Psoas muscle (tissue), 8 donors: ENCODE results near the gene TSSC4. TPM values are rescaled to one million over a fixed set of nuclear protein-coding genes. Genes with fewer than 3 reads are reported as not detected.
A peak's percentile ranks its signal among the peaks of the same experiment; 100 is the strongest.

ENCODE experiments used
- ATAC-seq, 4 donors: fragments of 200-7000 bp; cut with Tn5 transposase; one replicate each; pipeline ENCODE4 v1.9.1; 2020; ENCODE audit warnings: moderate library complexity in 3 of 4, mild to moderate bottlenecking in 2 of 4
- DNase-seq, 2 donors: peaks; one replicate each; pipeline ENCODE4 v3.0.0-alpha.2; 2020
- H3K27ac ChIP-seq: fragments of 200-600 bp; one replicate; pipeline ENCODE4 v1.8.0; 2022
- H3K27me3 ChIP-seq, 3 donors: fragments of 200-600 bp in 1 of 3; one replicate each; pipeline versions ENCODE4 v1.6.1 to v1.8.0; 2013 to 2022; ENCODE audit warnings: low read length in 2 of 3, mild to moderate bottlenecking in 2 of 3, moderate library complexity in 1 of 3; ENCODE audit not compliant: insufficient read depth in 3 of 3
- H3K36me3 ChIP-seq, 2 donors: fragments of 200-600 bp in 1 of 2; one replicate each; pipeline versions ENCODE4 v1.6.1 to v1.8.0; 2013 to 2022; ENCODE audit warnings: low read depth in 1 of 2, mild to moderate bottlenecking in 1 of 2, moderate library complexity in 1 of 2; ENCODE audit not compliant: insufficient read depth in 1 of 2
- H3K4me1 ChIP-seq: fragments of 200-600 bp; one replicate; pipeline ENCODE4 v1.8.0; 2022
- H3K4me3 ChIP-seq: fragments of 200-600 bp; one replicate; pipeline ENCODE4 v1.8.0; 2022; ENCODE audit warnings: mild to moderate bottlenecking
- H3K9me3 ChIP-seq: fragments of 200-600 bp; one replicate; pipeline ENCODE4 v1.8.0; 2022
- CTCF ChIP-seq: fragments of 200-600 bp; IDR thresholded peaks from one replicate; pipeline ENCODE4 v1.8.0; 2022; ENCODE audit warnings: antibody characterized with exemption
- WGBS, 3 donors: extraction: QIAGEN DNeasy Blood & Tissue Kit; methylation state at CpG; one replicate each; pipeline versions ENCODE4 v1.1.6 to v1.1.7; 2013; 5-methylcytosine and 5-hydroxymethylcytosine counted together
- intact Hi-C, 2 donors: fragments of 100-400 bp; cut with DNase I; formaldehyde crosslinking; loops; one replicate each; pipeline versions ENCODE4 v1.11.0 to v1.14.2; 2022
- polyA plus RNA-seq, 3 donors: library from polyadenylated mRNA; stranded (reverse); fragments of 200-250 nt; gene quantifications; one replicate each; pipeline ENCODE4 v1.2.3, GENCODE V29; 2013
- total RNA-seq, 4 donors: library from RNA; stranded (reverse); fragmentation: NEBNext Ultra II Directional in 2 of 4; extraction: Animal tissue kit (Norgen Biotek cat#: 25700) in 2 of 4; gene quantifications; one replicate each; pipeline versions ENCODE4 v1.2.1 to v1.2.4, GENCODE V29; 2021 to 2023
- donor health status: healthy with polysubstance abuse.
- donor health status: DM: no; HTN: no; CAD: no; lungs with moderate emphysema.
- donor health status: Bipolar disorder and iron deficiency.
- donor health status: healthy.
- donor health status: DM: yes; HTN: yes; CAD: no.
- donor health status: DM: no; HTN: no; CAD: no.
- donor health status: DM: no; HTN: no; CAD: no.
- donor health status: DM: yes; HTN: yes; CAD: no.

Gene TSSC4
- total and polyA plus RNA-seq, 7 donors = 43.4 to 114 (median 65.5) TPM

GRCh38 chr11:2435288-2436012 lies 34.9 kb downstream of the TSSC4 start:
- peaks cover 0 to 17% (median 6%) of the 10 kb centered on the region in 3 donors for H3K27me3 ChIP-seq
- H3K9me3 ChIP-seq = no peaks in the 10 kb centered on the region
- no peak for TF ChIP-seq CTCF
- no peak overlapping the region for H3K27ac ChIP-seq
- ATAC-seq (no peak), DNase-seq (peak in 1 of 2 donors; percentile 24)
- H3K4me1 ChIP-seq = no peaks in the 10 kb centered on the region
- WGBS, 3 donors = 85 to 94% (median 90%) methylated on average over 12 of the region's 12 CpGs
- intact Hi-C loops = no loop called here
- H3K36me3 ChIP-seq = no peaks in the 10 kb centered on the region
- no peak overlapping the region for H3K4me3 ChIP-seq

GRCh38 chr11:2436013-2436520 lies 35.5 kb downstream of the TSSC4 start:
- H3K4me3 ChIP-seq = no peak overlapping the region
- no peaks in the 10 kb centered on the region for H3K4me1 ChIP-seq
- H3K27me3 ChIP-seq = peaks cover 0 to 17% (median 8%) of the 10 kb centered on the region in 3 donors
- 71 to 85% (median 71%) methylated on average over 8 to 10 of the region's 10 CpGs for WGBS, 3 donors
- H3K9me3 ChIP-seq = no peaks in the 10 kb centered on the region
- DNase-seq (peak in 1 of 2 donors; percentile 32), ATAC-seq (no peak)
- no peak overlapping the region for H3K27ac ChIP-seq
- TF ChIP-seq CTCF = no peak
- intact Hi-C loops = no loop called here
- H3K36me3 ChIP-seq = no peaks in the 10 kb centered on the region

- DNase-seq = peak in 1 of 2 donors; percentile 36
- Histone ChIP-seq H3K27ac (no peak overlapping the region), H3K27me3 (peaks cover 0 to 17% (median 9%) of the 10 kb centered on the region in 3 donors), H3K36me3 (no peaks in the 10 kb centered on the region), H3K4me3 (no peak overlapping the region), H3K9me3 (no peaks in the 10 kb centered on the region), H3K4me1 (no peaks in the 10 kb centered on the region)
- 80 to 83% (median 82%) methylated on average over 13 of the region's 13 CpGs for WGBS, 3 donors
- intact Hi-C loops = no loop called here
- no peak for ATAC-seq
- TF ChIP-seq CTCF = no peak
These were observed 36.0 kb downstream of the TSSC4 start for GRCh38 chr11:2436521-2437031.

GRCh38 chr11:2437516-2437915 lies 37.0 kb downstream of the TSSC4 start:
- Histone ChIP-seq H3K4me3 (no peak overlapping the region), H3K27ac (no peak overlapping the region), H3K4me1 (no peaks in the 10 kb centered on the region), H3K9me3 (no peaks in the 10 kb centered on the region), H3K27me3 (peaks cover 0 to 18% (median 9%) of the 10 kb centered on the region in 3 donors), H3K36me3 (no peaks in the 10 kb centered on the region)
- TF ChIP-seq CTCF = no peak
- ATAC-seq (no peak), DNase-seq (peak in 1 of 2 donors; percentile 4)
- intact Hi-C loops = no loop called here
- 74 to 86% (median 83%) methylated on average over 4 of the region's 4 CpGs for WGBS, 3 donors
